ENCODE results near the gene DDX56.

Gene DDX56

DNA sequence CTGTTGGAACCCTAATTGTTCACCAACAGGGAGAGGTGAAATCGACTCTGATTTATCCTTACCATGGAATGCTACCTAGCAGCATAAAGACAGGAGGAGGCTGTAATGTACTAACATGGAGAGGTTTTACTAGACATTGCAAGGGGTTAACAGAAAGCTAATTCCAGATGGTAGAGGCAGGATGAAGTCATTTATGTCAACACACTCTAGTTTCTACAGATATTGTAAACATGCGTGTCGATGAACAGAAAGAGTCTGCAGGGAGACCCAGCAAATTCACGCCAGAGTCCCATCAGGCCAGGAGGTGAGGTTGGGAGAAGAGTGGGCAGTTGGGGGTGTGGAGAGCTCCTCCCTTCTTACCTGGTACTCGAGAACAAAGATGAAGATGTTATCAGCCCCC lies 39.6 kb downstream of the DDX56 start:
- DNase-seq: no peak

DNA sequence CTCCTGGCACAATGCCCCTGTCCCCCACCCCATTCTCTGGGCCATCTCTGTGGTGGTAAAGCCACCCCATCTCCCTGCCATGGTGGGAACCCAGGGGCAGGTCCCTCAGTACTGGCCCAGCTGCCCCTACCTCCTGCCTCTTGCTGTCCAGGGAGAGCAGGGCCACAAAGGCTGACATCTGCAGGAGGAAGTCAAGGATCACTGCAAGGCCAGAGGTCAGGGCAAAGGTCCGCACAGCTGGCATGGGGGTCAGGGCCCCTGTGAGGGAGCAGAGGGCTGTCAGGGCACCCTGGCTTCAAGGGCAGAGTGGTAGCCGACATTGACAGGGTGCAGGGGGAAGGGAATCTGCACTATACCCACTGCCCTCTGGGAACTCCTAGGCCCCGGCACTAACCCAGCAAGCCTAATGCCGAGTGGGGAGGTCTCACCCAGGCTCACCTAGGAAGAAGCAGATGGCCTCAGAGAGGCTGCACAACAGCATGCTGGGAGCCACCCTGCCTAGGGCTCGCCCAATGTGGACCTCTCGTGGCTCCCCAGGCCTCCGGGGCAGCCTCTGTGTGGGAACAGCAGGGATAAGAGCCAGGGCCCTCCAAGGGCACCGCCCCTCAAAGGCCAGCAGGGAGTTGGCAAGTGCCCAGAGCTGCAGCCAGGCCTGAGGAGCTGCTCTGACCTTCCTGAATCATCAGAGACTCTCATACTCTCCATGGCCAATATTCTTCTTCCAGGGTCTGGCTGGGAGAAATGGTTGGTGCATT lies 40.2 kb downstream of the DDX56 start:
- DNase-seq: no peak

DNA sequence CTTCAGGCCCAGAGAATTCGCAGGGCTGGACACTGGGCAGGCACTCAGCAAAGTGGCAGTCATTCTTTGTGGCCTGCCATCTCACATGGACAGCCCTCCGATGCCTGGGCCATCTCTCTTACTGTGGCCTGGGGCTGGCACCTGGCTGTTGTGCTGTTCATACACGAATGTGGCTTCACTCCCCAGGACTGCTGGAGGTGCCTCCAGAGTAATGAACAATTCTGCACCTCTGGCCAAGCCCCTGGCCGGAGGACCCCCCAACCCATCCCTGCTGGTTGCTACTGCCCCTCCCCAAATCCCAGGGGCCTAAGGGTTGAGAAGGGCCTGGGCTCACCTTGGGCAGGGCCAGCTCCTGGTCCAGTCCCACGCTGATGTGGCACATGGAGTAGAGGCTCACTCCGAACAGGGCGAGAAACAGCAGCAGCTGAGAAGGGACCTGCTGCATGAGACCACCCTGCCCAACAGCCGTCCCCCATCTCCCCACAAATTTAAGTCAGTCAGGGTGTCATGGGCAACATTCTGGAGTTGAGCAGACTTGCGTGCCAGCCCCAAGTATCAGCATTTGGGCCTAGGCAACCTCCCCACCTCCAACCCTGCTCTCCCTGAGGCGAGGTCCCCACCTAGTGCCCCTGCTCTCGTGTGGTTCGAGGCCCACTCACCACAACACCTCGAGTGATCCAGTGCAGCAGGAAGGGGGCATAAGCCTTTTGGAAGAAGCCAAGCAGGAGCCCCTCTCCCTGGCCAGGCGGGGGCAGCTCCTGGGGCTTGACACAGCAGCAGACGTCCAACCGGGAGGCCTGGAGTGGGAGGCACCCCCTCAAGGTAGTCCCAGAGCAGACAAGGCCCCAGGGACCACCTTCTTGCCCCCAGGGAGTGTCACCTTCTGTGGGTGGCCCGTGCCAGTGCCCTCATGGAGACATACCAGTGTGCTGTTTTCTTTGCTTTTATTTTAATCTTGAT lies 42.0 kb downstream of the DDX56 start:
- DNase-seq: no peak

DNA sequence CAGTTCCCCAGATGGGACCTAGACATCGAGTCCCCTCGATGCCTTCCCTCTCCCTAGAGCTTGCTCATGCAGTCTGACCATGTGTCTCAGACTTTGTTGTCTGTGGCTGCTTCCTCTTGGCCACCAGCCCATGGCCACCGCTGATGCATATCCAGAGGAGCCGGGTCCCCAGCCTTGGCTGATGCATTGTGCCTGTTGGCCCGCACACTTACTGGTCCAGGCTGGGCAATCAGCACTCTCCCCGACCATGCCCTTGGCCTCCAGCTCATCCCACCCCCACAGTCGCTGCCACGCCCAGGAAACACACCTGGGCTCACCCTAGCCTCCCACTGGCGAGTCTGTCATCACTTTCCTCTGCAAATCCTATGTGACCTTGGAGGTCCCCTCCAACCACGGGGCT lies 42.7 kb downstream of the DDX56 start:
- no peak for DNase-seq

DNA sequence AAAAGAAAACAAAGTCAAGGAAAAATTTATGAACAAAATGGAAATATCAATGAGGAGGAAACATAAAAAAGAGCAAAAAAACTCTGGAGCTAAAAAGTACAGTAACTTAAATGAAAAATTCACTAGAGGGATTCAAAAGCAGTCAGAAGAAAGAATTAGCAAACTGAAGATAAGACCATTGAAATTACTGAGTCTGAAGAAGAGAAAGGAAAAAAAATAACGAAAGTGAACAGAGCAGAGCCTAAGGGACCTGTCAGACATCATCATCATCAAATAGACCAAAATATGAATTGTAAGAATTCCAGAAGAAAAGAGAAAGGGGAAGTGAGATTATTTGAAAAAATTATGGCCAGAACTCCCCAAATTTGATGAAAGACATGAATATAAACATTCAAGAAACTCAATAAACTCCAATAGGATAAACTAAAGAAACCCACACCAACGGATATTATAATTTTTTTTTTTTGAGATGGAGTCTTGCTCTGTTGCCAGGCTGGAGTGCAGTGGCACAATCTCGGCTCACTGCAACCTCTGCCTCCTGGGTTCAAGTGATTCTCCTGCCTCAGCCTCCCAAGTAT lies 48.8 kb downstream of the DDX56 start:
- DNase-seq: no peak

DNA sequence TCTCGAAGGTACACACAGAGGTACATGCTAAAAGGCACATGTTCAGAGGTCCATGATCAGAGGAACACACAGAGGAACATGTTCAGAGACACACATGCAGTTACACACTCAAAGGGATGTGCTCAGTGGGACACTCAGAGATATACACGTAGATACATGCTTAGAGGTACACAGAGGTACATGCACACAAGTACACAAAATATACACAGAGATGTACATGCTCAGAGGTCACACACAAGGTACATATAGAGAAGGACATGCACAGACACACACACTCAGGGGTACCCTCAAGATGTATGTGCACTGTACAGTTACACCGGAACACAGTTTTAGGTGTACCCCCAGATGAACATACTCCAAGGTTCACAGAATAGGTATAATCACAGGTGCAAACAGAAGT lies 51.4 kb downstream of the DDX56 start:
- DNase-seq: no peak

DNA sequence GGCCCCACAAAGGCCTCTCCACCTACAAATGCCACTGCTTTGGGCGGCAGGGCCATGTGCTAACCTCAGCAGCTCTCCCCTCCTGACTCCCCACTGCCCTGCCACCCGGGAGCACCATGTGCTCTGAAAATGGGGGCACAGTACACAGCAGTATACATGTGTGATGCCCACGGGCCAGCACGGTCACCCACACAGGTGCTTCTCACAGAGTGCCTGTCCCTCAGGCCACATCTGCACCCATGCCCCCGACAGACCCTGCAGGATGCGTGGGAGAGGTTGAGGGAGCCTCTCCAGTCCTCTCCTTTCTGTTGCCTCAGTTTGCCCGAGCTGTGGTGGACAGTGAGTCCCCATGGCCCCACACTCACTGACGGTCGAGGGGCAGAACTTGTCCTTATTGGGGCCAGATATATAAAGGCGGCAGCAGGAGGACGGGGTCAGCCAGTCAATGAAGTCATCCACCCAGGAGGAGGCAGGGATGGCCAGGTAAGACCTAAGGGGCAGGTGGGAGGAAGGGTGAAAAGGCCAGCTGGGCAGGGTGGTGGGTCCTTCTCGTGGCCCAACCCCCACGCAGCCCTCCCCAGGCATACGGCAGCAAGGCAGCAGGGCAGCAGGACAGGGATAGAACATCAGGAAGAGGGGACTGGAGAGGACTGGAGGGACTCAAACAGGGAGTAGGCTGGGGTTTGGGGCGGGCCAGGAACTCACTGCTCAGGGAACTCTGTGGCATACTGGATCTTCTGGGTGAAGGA lies 52.2 kb downstream of the DDX56 start:
- no peak for DNase-seq

DNA sequence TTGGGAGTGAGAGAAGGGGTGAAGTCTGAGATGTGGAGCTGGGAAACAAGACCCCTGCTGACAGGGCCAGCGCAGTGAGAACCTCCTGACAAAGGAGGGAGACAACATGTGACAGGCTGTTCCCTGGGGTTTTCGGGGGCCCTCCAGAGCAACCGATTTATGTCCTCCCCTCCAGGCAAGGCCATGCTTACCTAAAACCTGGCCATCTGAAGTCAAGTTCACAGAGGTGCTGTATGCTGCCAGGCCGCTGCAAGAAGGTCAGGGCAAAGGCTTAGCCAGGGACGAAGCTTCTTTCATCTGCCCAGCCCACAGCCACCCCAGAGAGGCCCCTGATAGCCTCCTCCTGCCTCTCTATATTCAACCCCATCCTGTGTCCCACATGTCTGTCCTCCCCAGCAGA lies 53.1 kb downstream of the DDX56 start:
- DNase-seq: no peak

DNA sequence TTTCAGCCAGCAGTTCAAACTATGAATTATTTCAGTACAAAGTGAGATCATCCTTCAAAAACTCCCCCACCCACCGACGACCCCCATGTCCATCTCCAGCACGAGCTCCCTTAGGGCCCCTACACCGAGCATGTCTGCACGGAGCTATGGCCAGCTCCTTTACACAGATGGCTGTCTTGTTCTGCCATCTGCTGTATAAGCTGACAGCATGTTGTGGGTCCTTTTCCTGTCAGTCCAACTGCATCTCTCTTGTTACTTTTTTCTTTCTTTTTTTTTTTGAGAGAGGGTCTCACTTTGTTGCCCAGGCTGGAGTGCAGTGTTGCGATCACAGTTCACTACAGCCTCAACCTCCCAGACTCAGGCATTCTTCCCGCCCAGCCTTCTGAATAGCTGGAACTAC lies 54.2 kb downstream of the DDX56 start:
- no peak for DNase-seq

DNA sequence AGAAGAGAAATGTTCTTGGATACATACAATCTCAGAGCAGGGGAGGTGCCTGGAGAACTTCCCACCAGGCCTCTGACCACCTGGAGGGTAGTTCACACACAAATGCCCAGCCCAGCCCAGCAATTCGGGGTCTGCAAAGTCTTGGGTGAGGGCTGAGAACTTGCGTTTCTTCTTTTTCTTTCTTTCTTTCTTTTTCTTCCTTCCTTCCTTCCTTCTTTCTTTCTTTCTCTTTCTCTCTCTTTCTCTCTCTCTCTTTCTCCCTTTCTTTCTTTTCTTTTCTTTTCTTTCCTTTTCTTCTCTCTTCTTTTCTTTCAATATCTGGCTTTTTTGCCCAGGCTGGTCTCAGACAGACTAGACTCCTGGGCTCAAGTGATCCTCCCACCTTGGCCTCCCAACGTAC lies 54.9 kb downstream of the DDX56 start:
- no peak for DNase-seq

DNA sequence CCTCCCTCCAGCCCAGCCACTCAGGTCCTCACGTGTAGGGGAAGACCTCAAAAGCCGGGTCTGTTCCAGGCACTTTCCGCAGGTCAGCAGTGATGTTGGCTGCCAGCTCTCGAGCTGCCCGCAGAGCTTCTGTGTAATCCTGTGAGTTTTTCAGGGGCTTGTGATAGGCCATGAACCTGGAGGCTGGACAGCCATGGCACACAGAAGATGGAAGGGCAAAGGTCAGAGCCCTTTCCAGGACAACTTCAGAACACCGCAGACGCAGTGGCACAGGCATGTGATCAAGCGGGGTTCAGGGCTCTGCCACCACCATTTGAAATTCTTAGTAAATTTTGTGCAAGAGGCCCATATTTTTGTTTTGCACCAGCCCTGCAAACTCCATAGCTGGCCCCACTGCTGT lies 56.5 kb downstream of the DDX56 start:
- no peak for DNase-seq

Data from CD4-positive, alpha-beta T cell treated with Interleukin-12 subunit alpha and Interleukin-12 subunit beta, for 1 hour (primary cell).